ENCODE data around the gene PBRM1. TPM values are rescaled to one million over a fixed set of nuclear protein-coding genes. Genes with fewer than 3 reads are reported as not detected.

PBRM1 gene
- total and polyA plus RNA-seq, 11 donors, result 8.5 to 61.7 (median 44.4) TPM

- no peaks in the 10 kb centered on the region for H3K27me3 ChIP-seq
- peak; percentile 73 to 83 (median 77) for DNase-seq
- H3K27ac ChIP-seq, result peak overlapping the region; percentile 58 to 91 (median 79)
- TF ChIP-seq CTCF (IDR thresholded peaks at IDR 0.05) (no peak), POLR2A (IDR thresholded peaks at IDR 0.05) (no peak)
- peaks cover 0 to 85% (median 21%) of the 10 kb centered on the region in 9 donors for H3K36me3 ChIP-seq
- H3K4me1 ChIP-seq, result peaks cover 9 to 54% (median 37%) of the 10 kb centered on the region in 12 donors
- peak overlapping the region in 1 of 12 donors; percentile 6 for H3K4me3 ChIP-seq
- WGBS, 4 donors, result 56 to 66% (median 63%) methylated on average over 25 to 34 of the region's 34 CpGs
- no peaks in the 10 kb centered on the region for H3K9me3 ChIP-seq
- peak; percentile 6 to 60 (median 30) for ATAC-seq
- intact Hi-C loops (cut with DNase I), result loop anchor here in 3 of 10 donors (5.0 kb wide), 3 partner anchors 33 to 43 kb away; no protein-coding TSS in a partner anchor
Measured at GRCh38 chr3:52524752-52525679, 160.7 kb downstream of the PBRM1 start.

DNA sequence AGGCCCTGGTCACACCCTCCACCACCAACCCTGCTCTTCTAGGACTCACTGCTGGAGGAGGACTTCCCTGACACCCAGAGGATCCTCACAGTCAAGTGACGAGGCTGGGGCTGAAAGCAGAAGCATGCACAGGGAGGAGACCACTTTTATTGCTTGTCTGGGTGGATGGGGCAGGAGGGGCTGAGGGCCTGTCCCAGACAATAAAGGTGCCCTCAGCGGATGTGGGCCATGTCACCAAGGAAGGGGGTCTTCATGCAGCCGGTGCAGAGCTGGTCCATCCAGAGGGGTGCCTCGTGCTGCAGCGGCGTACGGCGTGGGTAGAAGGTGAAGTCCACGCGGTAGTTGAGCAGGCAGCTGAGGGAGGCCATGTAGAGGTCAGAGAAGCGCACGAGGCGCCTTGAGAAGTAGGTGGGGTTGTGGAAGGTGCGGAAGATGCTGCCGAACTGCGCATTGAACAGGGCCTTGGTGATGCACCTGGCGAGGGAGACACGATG is 161.4 kb downstream of the PBRM1 start:
- no peaks in the 10 kb centered on the region for H3K9me3 ChIP-seq
- DNase-seq (peak in 3 of 5 donors; percentile 15 to 59 (median 24)), ATAC-seq (no peak)
- peaks cover 9 to 47% (median 30%) of the 10 kb centered on the region in 12 donors for H3K4me1 ChIP-seq
- H3K27ac ChIP-seq, result peak overlapping the region in 11 of 12 donors; percentile 43 to 91 (median 80)
- WGBS, 4 donors, result 94 to 97% (median 95%) methylated on average over 18 of the region's 18 CpGs
- no peaks in the 10 kb centered on the region for H3K27me3 ChIP-seq
- TF ChIP-seq CTCF (IDR thresholded peaks at IDR 0.05), result no peak
- no peak for TF ChIP-seq POLR2A (IDR thresholded peaks at IDR 0.05)
- H3K36me3 ChIP-seq, result peaks cover 0 to 92% (median 26%) of the 10 kb centered on the region in 9 donors
- intact Hi-C loops (cut with DNase I), result no loop called here
- H3K4me3 ChIP-seq, result no peak overlapping the region

DNA sequence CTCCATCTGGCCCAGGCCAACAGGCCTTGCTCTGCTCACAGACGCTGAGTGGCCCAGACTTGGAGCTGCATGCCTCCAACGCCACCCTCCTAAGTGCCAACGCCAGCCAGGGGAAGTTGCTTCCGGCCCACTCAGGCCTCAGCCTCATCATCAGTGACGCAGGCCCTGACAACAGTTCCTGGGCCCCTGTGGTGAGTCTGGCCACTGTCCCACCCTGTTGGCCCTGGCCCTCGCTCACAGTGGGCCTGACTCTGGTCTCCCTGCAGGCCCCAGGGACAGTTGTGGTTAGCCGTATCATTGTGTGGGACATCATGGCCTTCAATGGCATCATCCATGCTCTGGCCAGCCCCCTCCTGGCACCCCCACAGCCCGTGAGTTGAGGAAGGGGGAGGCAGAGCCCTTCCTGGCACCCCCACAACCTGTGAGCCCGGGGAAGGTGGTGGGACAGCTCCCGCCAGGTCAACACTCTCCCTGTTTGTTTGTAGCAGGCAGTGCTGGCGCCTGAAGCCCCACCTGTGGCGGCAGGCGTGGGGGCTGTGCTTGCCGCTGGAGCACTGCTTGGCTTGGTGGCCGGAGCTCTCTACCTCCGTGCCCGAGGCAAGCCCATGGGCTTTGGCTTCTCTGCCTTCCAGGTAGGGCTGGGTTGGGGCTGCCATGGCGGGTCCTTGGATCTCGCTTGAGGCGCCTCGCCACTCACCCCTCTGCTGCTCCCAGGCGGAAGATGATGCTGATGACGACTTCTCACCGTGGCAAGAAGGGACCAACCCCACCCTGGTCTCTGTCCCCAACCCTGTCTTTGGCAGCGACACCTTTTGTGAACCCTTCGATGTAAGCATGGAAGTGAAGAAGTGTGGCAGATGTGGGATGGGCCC is 162.1 kb downstream of the PBRM1 start:
- H3K27ac ChIP-seq, result peak overlapping the region in 4 of 12 donors; percentile 76 to 91 (median 79)

More for the DNA sequence above, 162.1 kb downstream of the PBRM1 start:
- Histone ChIP-seq H3K9me3 (no peaks in the 10 kb centered on the region), H3K4me1 (peaks cover 9 to 40% (median 25%) of the 10 kb centered on the region in 12 donors), H3K36me3 (peaks cover 0 to 92% (median 26%) of the 10 kb centered on the region in 9 donors), H3K27me3 (no peaks in the 10 kb centered on the region), H3K4me3 (no peak overlapping the region)
- 95 to 97% (median 95%) methylated on average over 20 to 26 of the region's 26 CpGs for WGBS, 4 donors
- DNase-seq (peak in 3 of 5 donors; percentile 20 to 51 (median 26)), ATAC-seq (no peak)
- intact Hi-C loops (cut with DNase I), result no loop called here
- no peak for TF ChIP-seq CTCF (IDR thresholded peaks at IDR 0.05)
- no peak for TF ChIP-seq POLR2A (IDR thresholded peaks at IDR 0.05)

Measured in heart left ventricle (tissue), 16 donors.